GM21390 (cell line): Measurements from ENCODE around the gene ESYT1.
"Not testable (repeated sequence)": the region's sequence is repeated elsewhere in the genome, so short reads cannot be mapped to it uniquely, and the experiment has no call there.

Experiments used
- ATAC-seq: cut with Tn5 transposase; IDR thresholded peaks from one replicate; pipeline ENCODE4 v1.9.1; 2021; ENCODE audit not compliant: unreplicated experiment

Gene ESYT1

GRCh38 chr12:56154246-56154771 lies 26.2 kb downstream of the ESYT1 start:
- no peak for ATAC-seq

GRCh38 chr12:56154818-56155217 lies 26.8 kb downstream of the ESYT1 start:
- ATAC-seq = no peak

GRCh38 chr12:56155256-56155845 lies 27.3 kb downstream of the ESYT1 start:
- ATAC-seq = no peak

DNA sequence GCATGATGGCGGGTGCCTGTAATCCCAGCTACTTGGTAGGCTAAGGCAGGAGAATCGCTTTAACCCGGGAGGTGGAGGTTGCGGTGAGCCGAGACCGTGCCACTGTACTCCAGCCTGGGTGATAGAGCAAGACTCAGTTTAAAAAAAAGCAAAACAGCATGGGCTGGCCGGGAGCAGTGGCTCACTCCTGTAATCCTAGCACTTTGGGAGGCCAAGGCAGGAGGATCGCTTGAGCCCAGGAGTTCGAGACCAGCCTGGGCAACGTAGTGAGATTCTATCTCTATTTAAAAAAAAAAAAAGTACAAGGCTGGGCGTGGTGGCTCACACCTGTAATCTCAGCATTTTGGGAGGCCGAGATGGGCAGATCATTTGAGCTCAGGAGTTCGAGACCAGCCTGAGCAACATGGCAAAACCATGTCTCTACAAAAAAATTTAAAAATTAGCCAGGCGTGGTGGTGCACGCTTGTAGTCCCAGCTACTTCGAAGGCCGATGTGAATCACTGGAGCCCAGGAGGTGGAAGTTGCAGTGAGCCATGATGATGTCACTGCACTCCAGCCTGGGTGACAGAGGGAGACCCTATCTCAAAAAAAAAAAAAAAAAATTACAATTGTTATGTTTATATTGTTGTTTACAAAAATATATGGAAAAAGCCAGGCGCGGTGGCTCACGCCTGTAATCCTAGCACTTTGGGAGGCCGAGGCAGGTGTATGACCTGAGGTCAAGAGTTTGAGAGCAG lies 28.6 kb downstream of the ESYT1 start:
- ATAC-seq = not testable (repeated sequence)

- ATAC-seq = peak; percentile 36
Measured at GRCh38 chr12:56157201-56158028, 29.3 kb downstream of the ESYT1 start.

DNA sequence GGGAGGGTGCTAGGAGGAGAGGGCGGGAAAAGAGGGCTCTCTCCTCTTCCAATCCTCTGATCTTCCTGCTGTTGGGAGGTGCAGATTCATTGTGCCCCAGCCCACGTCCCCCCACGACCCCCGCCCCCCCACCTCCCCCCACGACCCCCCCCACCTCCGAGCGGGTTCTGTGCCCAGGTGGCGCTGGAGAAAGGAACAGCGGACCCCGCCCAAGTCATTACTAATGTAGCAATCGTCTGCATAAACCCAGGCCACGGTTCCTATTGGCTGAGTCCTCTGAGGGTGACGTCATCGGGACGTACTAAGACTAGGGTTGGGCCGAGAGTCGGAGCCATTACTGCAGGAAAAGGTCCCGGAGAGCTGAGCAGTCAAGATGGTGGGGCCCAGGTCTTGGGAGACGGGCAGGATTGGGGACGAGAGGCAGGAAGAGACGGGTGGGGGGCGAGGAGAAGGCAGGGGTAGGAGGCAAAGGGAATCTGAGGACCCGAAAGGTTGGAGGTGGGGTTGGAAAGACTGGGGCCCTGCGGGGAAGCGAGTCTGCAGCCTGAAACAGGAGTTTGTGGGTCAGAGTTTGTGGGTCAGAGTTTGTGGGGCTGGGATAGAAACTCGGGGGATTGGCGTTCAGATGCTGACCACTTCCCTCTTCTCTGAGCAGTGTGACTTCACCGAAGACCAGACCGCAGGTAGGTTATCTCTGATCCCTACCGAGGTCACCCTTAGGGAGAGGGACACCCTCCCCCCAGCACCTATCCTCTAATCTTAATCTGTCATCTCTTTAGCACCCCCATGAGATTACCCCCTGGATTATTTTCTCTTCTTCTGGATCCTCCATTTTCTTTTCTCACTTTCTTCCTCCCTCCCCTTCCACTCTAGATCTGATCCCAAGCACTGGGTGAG lies 30.2 kb downstream of the ESYT1 start, which contains the start of gene MYL6:
TSS of gene MYL6 (plus strand) at position 331 of the 897 bp plus-strand sequence. CDS start at position 374, 43 bp downstream.
- peak; percentile 78 for ATAC-seq

DNA sequence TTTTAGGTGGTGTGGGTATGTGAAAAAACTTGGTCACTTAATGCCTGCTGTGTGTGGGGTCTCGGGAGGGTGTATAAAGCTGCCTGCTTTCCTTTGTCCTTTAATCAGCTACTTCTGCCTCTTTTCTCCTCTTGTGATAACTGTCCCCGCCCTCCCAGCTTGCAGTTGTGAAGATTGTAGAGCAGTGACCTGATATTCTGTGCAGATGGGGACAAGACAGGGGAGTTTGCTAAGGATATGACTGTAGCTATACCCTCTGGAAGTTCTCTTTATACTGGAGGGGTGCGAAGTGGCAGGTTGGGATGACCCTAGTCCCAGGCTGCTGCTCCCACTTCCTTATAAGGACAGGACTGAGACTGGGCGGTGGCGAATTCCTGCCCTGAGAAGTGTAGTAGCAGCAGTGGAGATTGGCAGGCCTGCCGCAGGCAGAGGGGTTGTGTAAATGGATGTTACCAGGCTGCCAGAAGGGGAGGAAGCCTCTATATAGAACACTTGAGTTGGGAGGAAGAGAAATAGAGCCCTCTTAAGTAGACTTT lies 30.9 kb downstream of the ESYT1 start:
- ATAC-seq = no peak

DNA sequence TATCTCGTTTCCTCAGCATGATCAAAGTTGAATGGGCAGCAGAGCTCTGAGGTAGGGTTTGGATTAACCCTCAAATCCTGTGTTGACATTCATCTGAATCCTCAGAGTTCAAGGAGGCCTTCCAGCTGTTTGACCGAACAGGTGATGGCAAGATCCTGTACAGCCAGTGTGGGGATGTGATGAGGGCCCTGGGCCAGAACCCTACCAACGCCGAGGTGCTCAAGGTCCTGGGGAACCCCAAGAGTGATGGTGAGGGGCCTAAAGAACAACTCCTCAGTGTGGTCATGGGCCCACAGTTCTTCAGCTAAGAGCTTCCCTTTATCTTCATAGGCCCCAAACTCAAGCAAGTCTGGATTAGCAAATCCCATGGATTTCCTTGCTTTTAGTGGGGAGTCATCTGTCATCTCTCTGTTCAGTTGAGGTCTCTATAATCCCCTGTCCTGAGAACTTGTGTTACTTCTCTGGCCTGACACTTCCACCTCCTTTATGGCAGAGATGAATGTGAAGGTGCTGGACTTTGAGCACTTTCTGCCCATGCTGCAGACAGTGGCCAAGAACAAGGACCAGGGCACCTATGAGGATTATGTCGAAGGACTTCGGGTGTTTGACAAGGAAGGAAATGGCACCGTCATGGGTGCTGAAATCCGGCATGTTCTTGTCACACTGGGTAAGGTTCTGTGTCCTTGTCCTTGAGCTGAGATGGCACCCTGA lies 31.6 kb downstream of the ESYT1 start:
- no peak for ATAC-seq

GRCh38 chr12:56160193-56160763 lies 32.2 kb downstream of the ESYT1 start:
- no peak for ATAC-seq

DNA sequence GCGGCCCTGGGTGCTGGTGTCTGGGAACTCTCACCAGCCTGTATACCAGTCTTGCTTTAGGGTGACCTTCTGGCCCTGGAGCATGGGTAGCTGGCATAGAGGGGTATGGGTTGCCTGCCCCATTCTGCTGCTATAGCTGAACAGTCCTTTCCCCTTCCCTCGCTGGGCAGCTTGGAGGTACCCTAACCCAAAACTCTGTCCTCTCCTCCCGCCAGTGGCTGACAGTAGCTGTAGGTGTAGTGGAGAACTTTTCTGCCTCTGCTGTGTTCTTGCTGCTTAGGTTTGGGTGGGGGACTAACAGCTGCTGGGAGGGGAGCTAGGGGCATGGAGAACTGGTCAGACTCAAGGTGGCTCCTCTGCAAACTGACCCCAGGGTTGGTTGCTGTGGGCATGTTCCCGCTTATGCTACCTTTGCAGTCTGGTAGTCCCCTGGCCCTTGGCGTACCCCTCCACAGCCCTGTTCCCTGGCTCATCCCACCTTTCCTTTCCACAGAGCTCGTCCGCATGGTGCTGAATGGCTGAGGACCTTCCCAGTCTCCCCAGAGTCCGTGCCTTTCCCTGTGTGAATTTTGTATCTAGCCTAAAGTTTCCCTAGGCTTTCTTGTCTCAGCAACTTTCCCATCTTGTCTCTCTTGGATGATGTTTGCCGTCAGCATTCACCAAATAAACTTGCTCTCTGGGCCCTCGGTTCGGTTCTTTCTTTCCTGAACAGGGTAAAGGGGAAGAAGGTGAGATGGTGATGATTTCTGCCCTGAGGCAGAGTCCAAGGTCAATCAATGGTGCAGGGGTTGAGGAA lies 33.0 kb downstream of the ESYT1 start:
- no peak for ATAC-seq

- no peak for ATAC-seq
Measured at GRCh38 chr12:56161690-56162351, 33.8 kb downstream of the ESYT1 start.

DNA sequence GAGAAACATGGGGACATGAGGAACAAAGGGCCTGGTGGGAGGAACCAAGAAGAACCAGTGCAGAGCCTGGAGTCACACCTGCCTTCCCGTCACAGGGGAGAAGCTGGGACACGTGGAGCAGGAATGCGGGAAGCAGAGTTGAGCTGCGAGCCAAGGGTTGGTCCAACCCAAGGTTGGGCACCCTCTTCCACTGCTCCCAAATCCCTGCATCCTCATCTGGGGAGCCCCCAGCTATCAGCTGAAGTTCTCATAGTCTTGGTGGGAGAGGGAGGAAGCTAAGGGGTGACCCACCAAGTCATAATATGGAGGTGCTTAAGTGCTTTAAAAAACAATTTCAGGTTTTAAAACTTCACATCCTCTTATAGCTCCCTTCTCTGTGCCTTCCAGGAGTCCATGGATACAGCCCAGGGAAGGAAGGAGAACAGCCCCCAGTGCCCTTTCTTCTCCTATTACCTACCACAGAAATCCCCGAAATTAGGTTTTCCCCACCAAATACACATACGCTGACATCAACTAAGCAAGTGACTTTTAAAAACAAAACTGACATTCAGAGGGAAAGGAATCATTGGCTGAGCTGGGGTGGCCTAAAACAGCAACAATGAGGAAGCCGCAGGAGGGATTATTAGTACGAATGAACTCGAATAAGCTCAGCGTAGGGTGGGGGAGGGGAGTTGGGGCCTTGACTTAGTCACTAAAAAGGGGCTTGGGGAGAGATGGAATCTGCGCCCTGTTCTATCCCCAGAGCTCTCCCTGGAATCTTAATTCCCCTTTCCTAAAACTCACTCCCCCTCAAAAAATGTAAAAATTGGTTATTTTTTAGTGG lies 34.6 kb downstream of the ESYT1 start:
- ATAC-seq = no peak

DNA sequence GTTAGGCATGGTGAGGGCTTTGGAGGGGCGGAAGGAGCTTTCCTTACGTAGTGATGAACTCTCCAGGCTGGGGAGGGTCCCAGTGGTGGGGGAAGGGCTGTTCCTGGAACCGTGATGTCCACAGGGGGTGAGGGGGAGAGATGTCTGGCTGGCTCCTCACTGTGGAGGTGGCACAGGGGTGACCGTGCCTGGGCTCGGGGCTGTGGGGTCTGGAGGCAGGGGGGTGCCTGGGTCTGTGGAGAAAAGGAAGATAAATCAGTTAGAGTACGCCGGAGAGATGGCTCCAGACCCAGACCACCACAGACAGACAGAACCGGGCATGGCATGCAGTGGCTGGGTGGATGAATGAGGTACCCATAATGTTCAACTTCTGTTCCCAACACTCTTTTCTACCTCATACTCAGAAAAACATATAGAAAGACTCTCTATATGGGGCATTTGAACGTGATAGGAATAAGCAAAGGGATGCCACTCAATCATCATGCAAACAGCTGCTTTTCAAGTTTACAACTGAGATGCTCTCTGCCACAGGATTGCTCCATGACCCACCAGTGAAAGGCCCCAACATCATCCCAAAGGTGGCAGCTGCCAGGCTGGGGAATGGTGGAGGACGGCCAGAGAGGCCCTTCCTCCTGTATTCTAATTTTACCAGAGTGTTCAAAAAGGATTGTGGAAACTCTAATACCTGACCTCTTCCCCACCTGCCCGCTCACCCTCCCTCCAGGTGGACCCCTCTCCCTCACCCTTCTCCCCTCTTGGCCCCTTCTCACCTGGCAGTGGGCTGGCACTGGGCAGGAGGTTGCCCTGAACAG lies 35.7 kb downstream of the ESYT1 start:
- ATAC-seq = no peak

DNA sequence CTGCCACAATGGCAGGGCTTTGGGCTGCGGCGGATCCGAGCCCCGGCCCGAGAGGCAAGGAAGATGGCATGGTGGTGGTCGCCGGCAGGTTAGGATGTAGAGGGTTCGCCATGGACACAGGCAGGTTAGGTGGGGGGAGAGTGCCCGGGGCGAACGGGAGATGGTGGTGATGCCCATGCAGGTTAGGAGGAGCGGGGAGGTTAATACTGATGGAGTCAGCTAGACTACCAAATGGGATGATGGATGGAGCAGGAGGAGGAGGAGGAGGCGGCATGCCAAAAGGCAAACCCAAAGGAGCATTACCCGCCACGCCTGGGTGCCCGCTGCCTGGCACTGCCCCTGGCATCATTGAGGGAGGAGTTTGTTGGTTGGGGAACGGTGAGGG lies 36.3 kb downstream of the ESYT1 start:
- no peak for ATAC-seq

GRCh38 chr12:56165369-56165768 lies 37.3 kb downstream of the ESYT1 start:
- no peak for ATAC-seq

- no peak for ATAC-seq
Measured at GRCh38 chr12:56169229-56169759, 41.2 kb downstream of the ESYT1 start.
